HPDE6-E6E7 (cell line): ENCODE data around the gene SRPX2.

Experiments used
- DNase-seq: peaks from one replicate; pipeline ENCODE4 v3.0.0; 2011; ENCODE audit warnings: missing footprints; ENCODE audit errors: extremely low spot score

SRPX2 gene

GRCh38 chrX:100649550-100650356 lies 5.8 kb downstream of the SRPX2 start:
- no peak for DNase-seq

- no peak for DNase-seq
Observed at GRCh38 chrX:100650841-100651240, 6.8 kb downstream of the SRPX2 start.

DNA sequence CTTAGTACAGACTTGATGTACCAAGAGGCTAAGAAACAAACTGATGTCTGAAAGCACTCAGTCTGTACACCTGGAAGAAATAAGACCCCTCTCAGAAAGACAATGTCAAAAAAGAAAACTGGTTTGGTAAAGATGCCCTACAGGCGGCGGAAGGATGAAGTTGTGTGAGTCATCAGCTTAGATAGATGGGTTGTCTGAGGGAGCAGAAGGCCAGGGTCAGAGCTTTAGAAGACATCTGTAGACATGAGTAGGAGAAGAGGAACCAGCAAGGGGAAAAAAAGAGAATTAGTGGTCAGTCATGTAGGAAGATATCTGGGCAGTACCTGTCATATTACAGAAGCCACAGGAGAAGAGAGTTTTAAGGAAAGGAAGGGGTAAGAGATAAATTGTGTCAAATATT lies 8.3 kb downstream of the SRPX2 start:
- no peak for DNase-seq

GRCh38 chrX:100654261-100654660 lies 10.3 kb downstream of the SRPX2 start:
- DNase-seq: no peak

GRCh38 chrX:100658941-100659381 lies 15.0 kb downstream of the SRPX2 start:
- DNase-seq: no peak

- no peak for DNase-seq
Observed at GRCh38 chrX:100659431-100660137, 15.6 kb downstream of the SRPX2 start.

- DNase-seq: no peak
Observed at GRCh38 chrX:100662170-100662569, 18.2 kb downstream of the SRPX2 start.

DNA sequence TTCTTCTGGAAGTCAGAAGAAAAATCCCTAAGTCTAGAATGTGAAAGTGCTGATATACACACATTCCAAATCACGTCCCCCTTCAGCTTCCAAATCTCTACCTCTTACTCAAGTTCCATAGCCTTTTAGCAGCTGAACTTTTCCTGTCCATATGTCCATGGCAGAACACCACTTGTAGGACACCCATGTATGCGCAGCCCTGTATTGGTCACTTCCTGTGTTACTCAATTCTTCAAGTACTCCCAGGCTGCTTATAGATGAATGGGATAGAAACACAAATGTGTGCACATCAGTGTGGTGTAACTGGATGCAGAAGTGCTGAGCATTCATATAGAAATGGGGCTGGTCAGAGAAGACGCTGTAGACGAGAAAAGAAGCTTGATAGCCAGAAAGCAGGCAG lies 18.8 kb downstream of the SRPX2 start:
- no peak for DNase-seq

DNA sequence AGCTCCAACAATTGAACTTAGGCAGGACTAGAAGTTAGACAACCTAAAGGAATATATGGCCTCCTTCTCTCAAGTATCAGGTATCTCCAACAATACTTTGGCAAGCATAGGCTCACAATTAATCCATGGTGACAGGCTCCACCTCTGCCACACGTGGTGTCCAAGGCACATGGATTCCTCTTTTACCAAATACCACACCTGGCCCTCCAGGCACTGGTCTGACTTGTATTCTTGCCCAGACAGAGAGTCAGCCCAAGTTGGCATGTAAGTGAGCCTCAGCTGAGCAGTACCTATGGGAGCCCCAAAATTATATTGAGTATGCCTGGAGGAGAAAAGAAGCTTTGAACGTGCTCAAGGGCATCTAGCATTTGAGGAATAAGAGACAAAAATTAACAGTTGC lies 19.6 kb downstream of the SRPX2 start:
- DNase-seq: no peak

- no peak for DNase-seq
Observed at GRCh38 chrX:100672966-100673365, 29.0 kb downstream of the SRPX2 start.

GRCh38 chrX:100673397-100673953 lies 29.5 kb downstream of the SRPX2 start:
- DNase-seq: no peak

GRCh38 chrX:100674705-100675104 lies 30.7 kb downstream of the SRPX2 start:
- DNase-seq: no peak

DNA sequence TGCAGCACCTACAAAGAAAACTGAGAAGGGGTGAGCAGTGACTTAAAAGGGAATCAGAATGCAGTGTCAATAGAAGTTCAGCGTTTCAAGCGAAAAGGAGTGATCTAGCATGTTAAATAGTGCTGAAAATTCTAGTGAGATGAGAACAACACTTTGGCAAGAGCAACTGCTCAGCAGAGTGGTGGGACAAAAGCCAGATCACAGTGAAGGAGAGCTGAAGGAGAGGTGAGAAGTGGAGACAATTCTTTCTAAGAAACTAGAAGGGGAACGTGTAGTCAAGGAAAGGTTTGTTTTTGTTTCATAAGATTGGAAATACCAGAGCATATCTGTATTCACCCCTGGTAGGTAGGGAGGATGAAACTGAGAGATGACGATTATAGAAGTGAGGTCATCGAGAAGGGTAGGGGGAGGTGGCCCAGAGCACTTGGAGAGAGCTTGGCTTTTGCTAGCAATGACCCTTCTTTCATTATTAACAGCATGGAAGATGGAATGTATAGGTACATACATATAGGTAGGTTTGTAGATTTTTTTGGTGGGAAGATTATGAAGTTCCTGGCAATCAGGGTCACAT lies 33.7 kb downstream of the SRPX2 start:
- no peak for DNase-seq

DNA sequence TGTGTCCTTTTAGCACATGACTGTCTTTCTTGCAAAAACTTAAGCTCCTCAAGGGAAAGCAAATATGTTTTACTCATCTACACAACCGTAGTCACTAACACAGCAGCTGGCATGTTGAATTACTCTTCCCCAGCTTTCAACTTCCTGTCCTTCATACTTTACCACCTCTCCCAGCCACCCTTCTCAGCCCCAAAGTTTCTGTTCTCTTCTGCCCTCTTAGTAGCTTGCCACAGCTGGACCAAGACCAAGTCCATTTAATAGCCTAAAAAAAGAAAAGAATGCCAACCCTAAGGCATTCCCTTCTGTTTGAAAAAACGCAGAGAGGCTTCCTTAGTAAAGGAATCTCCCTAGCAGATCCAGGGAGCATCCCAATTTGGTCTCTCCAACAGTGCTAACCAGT lies 36.8 kb downstream of the SRPX2 start:
- DNase-seq: no peak

GRCh38 chrX:100681599-100681998 lies 37.6 kb downstream of the SRPX2 start:
- no peak for DNase-seq

DNA sequence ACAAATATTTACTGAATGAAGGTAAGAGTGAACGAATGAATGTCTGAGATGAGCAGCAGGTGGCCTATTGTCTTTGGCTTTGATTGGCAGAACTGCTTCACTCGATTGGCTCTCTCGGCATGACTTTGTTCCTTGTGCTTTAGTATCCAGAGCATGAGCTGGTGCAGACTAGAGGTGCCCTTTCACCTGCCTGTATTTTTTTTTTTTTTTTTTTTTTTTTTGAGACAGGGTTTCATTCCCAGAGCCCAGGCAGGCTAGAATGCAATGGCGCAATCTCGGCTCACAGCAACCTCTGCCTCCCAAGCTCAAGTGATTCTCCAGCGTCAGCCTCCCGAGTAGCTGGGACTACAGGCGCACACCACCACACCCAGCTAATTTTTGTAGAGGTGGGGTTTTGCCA lies 38.9 kb downstream of the SRPX2 start:
- DNase-seq: no peak

DNA sequence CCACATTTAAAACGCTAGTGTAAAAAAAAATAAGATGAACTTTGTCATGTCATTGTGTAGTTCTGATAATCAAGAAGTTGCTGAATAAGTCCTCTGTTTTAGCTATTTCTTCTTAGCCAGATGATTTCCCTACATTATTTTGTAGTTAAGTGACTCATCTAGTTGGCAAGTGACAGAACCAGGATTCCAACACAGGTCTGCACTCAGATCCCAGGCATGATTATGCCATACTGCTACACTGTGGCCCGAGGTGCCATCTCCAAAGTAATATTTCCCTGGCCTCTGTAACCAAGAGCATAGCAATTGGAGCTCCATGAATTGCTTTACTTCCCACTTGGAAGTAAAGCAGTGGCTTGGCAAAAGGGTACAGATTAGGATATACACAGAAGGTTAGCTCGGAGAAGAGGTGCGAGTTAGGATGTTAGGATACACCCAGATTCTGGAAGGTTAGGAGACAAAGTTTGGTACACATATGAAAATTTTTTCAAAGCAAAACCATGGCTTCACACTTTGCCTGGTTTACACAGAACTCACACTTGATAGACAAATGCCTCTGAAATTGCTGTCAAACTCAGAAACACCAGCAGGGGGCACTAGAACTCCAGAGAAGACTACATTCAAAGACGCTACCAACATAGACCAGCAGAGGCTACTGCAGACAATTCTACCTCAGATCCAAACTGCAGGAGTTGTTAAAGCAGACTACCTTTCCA lies 41.4 kb downstream of the SRPX2 start:
- DNase-seq: peak; percentile 45

DNA sequence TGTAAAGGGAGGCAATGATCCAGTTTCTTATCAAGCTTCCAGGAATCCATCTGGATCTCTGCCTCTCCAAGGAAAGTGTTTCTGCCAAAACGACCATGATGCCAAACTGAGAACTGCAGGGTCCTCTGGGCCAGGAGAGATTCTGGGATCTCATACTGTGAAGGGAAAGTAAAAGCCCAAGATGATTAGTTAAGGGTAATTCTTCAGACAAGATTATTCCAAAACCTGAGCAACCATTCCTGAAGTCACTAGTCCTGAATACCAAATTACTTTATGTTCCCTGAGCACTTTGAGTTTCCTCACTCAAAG lies 42.0 kb downstream of the SRPX2 start:
- no peak for DNase-seq

GRCh38 chrX:100687128-100687527 lies 43.1 kb downstream of the SRPX2 start:
- no peak for DNase-seq

DNA sequence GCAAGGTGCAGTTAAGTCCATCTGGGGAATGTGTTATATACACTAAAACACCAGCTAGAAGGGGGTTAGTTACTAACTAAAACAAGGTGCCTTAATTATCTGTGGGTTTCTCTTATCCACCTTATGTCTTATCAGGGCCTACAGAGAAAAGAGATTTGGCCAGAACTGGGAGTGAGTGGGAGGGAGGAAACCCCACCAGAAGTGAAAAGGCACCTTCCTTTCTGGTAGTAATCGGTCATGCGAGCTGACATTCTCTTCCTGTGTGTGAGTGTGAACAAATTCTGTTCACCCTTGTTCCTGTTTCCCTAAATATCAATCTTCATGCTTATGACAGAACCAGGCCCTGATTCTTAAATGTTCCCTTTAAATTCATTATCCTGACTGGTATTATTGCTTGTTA lies 43.5 kb downstream of the SRPX2 start:
- DNase-seq: no peak

- DNase-seq: no peak
Observed at GRCh38 chrX:100695302-100695701, 51.3 kb downstream of the SRPX2 start.

DNA sequence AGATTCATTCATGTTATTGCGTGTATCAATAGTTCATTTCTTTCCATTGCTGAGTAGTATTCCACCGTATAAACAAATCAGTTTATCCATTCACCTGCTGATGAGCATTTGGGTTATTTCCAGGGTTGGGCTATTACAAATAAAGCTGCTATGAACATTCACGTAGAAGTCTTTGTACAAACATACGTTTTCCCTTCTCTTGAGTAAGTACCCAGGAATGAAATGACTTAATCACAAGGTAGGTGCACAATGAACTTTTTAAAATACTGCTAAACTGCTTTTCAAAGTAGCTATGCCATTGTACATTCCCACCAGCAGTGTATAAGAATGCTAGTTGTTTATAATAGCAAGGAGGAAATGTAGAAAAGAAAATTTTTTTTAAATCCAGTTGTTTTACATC lies 52.0 kb downstream of the SRPX2 start:
- no peak for DNase-seq
